ENCODE data around the gene TTLL7. TPM values are rescaled to one million over a fixed set of nuclear protein-coding genes. Genes with fewer than 3 reads are reported as not detected.

The TTLL7 gene
- total RNA-seq, 1 donor from 2014 or later = 0.84 TPM

- no peak for DNase-seq (ENCODE audit: low spot score)
- Mint-ChIP-seq H3K27ac (no peak overlapping the region), H3K36me3 (ENCODE audit: low read depth) (no peaks in the 10 kb centered on the region), H3K9me3 (peaks cover 6% of the 10 kb centered on the region), H3K4me3 (ENCODE audit: low read depth) (no peak overlapping the region), H3K27me3 (ENCODE audit: low read depth) (no peaks in the 10 kb centered on the region), H3K4me1 (ENCODE audit: low read depth) (no peaks in the 10 kb centered on the region)
- intact Hi-C loops (cut with micrococcal nuclease) = no loop called here
These were observed 182.1 kb downstream of the TTLL7 start for GRCh38 chr1:83816836-83817235.

DNA sequence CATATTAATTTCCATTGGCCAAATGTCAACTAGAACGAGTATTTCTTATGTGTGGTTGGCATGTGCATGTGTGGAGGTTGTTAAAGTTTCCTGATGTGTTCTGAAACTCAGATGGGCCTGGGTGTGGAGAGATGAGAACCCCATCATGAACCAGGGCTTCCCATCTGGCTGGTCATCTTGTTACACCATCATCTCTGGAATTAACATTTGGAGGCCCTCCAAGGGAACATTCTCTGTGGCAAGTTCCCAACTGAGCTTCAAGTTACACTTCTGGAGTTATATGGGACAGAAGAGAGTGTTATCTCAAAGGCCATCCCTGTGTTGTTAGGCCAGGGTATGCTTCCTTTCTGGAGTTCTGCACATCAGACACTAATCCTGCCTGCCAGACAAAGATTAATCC lies 183.6 kb downstream of the TTLL7 start:
- no peaks in the 10 kb centered on the region for H3K4me1 Mint-ChIP-seq (ENCODE audit: low read depth)
- intact Hi-C loops (cut with micrococcal nuclease) = no loop called here
- H3K9me3 Mint-ChIP-seq = peaks cover 6% of the 10 kb centered on the region
- H3K36me3 Mint-ChIP-seq (ENCODE audit: low read depth) = no peaks in the 10 kb centered on the region
- H3K4me3 Mint-ChIP-seq (ENCODE audit: low read depth) = no peak overlapping the region
- H3K27me3 Mint-ChIP-seq (ENCODE audit: low read depth) = no peaks in the 10 kb centered on the region
- no peak overlapping the region for H3K27ac Mint-ChIP-seq
- no peak for DNase-seq (ENCODE audit: low spot score)

Other genes with a start within 250 kb of the TTLL7 start
- 16.4 and 20.9 TPM in 2 replicates for gene PRKACB, start 145.1 kb upstream of the TTLL7 start, total RNA-seq

Measured in activated T-helper 2 cell treated with anti-CD3 and anti-CD28 coated beads, Interferon-gamma antibody, Interleukin-2, Interleukin-4, amounts not matched to agents 10 μg/mL and 5 μg/mL and 100 μg/mL, durations not matched to agents 14 hours and 24 hours and 36 hours (primary cell).